Measurements from ENCODE around the gene FLNB. TPM values are rescaled to one million over a fixed set of nuclear protein-coding genes. Genes with fewer than 3 reads are reported as not detected.

Gene FLNB
- total RNA-seq, 1 experiment from 2014 or later = 309 TPM

- no TSS peak for BruUV-seq (replicated peaks)
- Histone ChIP-seq H3K27me3 (ENCODE audit: control insufficient read depth, insufficient read depth, low read length) (no peaks in the 10 kb centered on the region), H3K27ac (ENCODE audit: low read length) (no peak overlapping the region), H3K4me1 (ENCODE audit: control insufficient read depth, insufficient read depth, low read length) (no peaks in the 10 kb centered on the region), H3K9me3 (ENCODE audit: control insufficient read depth, insufficient read depth, low read depth, low read length) (no peaks in the 10 kb centered on the region), H3K36me3 (ENCODE audit: control insufficient read depth, insufficient read depth, low read length) (peaks cover 21% of the 10 kb centered on the region), H3K4me3 (ENCODE audit: low read depth in 2 of 2, low read length in 2 of 2) (no peak overlapping the region)
- ATAC-seq = no peak
- TF ChIP-seq TCF7L2 (IDR thresholded peaks at IDR 0.05; ENCODE audit: low read depth, low read length) (no peak), POLR2AphosphoS5 (IDR thresholded peaks at IDR 0.05; ENCODE audit: low read depth, low read length) (no peak), SIN3A (IDR thresholded peaks at IDR 0.05; ENCODE audit: borderline replicate concordance, insufficient read depth, low read depth, low read length) (no peak)
- TF ChIP-seq, protein P1, sequence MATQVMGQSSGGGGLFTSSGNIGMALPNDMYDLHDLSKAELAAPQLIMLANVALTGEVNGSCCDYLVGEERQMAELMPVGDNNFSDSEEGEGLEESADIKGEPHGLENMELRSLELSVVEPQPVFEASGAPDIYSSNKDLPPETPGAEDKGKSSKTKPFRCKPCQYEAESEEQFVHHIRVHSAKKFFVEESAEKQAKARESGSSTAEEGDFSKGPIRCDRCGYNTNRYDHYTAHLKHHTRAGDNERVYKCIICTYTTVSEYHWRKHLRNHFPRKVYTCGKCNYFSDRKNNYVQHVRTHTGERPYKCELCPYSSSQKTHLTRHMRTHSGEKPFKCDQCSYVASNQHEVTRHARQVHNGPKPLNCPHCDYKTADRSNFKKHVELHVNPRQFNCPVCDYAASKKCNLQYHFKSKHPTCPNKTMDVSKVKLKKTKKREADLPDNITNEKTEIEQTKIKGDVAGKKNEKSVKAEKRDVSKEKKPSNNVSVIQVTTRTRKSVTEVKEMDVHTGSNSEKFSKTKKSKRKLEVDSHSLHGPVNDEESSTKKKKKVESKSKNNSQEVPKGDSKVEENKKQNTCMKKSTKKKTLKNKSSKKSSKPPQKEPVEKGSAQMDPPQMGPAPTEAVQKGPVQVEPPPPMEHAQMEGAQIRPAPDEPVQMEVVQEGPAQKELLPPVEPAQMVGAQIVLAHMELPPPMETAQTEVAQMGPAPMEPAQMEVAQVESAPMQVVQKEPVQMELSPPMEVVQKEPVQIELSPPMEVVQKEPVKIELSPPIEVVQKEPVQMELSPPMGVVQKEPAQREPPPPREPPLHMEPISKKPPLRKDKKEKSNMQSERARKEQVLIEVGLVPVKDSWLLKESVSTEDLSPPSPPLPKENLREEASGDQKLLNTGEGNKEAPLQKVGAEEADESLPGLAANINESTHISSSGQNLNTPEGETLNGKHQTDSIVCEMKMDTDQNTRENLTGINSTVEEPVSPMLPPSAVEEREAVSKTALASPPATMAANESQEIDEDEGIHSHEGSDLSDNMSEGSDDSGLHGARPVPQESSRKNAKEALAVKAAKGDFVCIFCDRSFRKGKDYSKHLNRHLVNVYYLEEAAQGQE (IDR thresholded peaks at IDR 0.05; ENCODE audit: insufficient read depth in 1 of 2, low read depth in 2 of 2, low read length in 1 of 2) = no peak
- TF ChIP-seq, protein P2, sequence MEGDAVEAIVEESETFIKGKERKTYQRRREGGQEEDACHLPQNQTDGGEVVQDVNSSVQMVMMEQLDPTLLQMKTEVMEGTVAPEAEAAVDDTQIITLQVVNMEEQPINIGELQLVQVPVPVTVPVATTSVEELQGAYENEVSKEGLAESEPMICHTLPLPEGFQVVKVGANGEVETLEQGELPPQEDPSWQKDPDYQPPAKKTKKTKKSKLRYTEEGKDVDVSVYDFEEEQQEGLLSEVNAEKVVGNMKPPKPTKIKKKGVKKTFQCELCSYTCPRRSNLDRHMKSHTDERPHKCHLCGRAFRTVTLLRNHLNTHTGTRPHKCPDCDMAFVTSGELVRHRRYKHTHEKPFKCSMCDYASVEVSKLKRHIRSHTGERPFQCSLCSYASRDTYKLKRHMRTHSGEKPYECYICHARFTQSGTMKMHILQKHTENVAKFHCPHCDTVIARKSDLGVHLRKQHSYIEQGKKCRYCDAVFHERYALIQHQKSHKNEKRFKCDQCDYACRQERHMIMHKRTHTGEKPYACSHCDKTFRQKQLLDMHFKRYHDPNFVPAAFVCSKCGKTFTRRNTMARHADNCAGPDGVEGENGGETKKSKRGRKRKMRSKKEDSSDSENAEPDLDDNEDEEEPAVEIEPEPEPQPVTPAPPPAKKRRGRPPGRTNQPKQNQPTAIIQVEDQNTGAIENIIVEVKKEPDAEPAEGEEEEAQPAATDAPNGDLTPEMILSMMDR (IDR thresholded peaks at IDR 0.05) = no peak
- POLR2A ChIA-PET = no interaction called here
- no peak for DNase-seq (ENCODE audit: low read depth, low spot score)
- CTCF ChIA-PET = no interaction called here
- intact Hi-C loops (cut with micrococcal nuclease; ENCODE audit: unreplicated experiment) = no loop called here
- in situ Hi-C loops (cut with HindIII; ENCODE audit: low pct_unique_long_range_greater_than_20kb, low sequenced_read_pairs) = no loop called here
Measured at GRCh38 chr3:58129041-58129770, 121.0 kb downstream of the FLNB start.

- Histone ChIP-seq H3K27ac (ENCODE audit: low read length) (no peak overlapping the region), H3K27me3 (ENCODE audit: control insufficient read depth, insufficient read depth, low read length) (no peaks in the 10 kb centered on the region), H3K36me3 (ENCODE audit: control insufficient read depth, insufficient read depth, low read length) (peaks cover 19% of the 10 kb centered on the region), H3K4me3 (ENCODE audit: low read depth in 2 of 2, low read length in 2 of 2) (no peak overlapping the region), H3K9me3 (ENCODE audit: control insufficient read depth, insufficient read depth, low read depth, low read length) (no peaks in the 10 kb centered on the region), H3K4me1 (ENCODE audit: control insufficient read depth, insufficient read depth, low read length) (no peaks in the 10 kb centered on the region)
- ChIA-PET POLR2A (no interaction called here), CTCF (no interaction called here)
- BruUV-seq (replicated peaks) = no TSS peak
- no peak for TF ChIP-seq SIN3A (IDR thresholded peaks at IDR 0.05; ENCODE audit: borderline replicate concordance, insufficient read depth, low read depth, low read length)
- no peak for TF ChIP-seq TCF7L2 (IDR thresholded peaks at IDR 0.05; ENCODE audit: low read depth, low read length)
- TF ChIP-seq, protein P1 (IDR thresholded peaks at IDR 0.05; ENCODE audit: insufficient read depth in 1 of 2, low read depth in 2 of 2, low read length in 1 of 2) = no peak
- TF ChIP-seq POLR2AphosphoS5 (IDR thresholded peaks at IDR 0.05; ENCODE audit: low read depth, low read length) = no peak
- TF ChIP-seq, protein P2 (IDR thresholded peaks at IDR 0.05) = no peak
- ATAC-seq (no peak), DNase-seq (ENCODE audit: low read depth, low spot score) (no peak)
- intact Hi-C loops (cut with micrococcal nuclease; ENCODE audit: unreplicated experiment) (no loop called here), in situ Hi-C loops (cut with HindIII; ENCODE audit: low pct_unique_long_range_greater_than_20kb, low sequenced_read_pairs) (no loop called here)
Measured at GRCh38 chr3:58130591-58130990, 122.4 kb downstream of the FLNB start.

Data from Panc1 (cell line).